Inferior parietal cortex (tissue), 1 donor: ENCODE results near the gene SETD6.

Experiments
- DNase-seq: peaks from one replicate; pipeline ENCODE4 v3.0.0-alpha.2; 2016; ENCODE audit errors: extremely low spot score

Gene SETD6

GRCh38 chr16:58493756-58494431 is 21.4 kb upstream of the SETD6 start:
- no peak for DNase-seq

GRCh38 chr16:58494981-58495520 is 20.3 kb upstream of the SETD6 start:
- DNase-seq, result peak; percentile 97

- DNase-seq, result no peak
Measured at GRCh38 chr16:58495521-58496331, 19.6 kb upstream of the SETD6 start.

GRCh38 chr16:58497468-58497867 is 17.8 kb upstream of the SETD6 start:
- no peak for DNase-seq

- DNase-seq, result no peak
Measured at GRCh38 chr16:58497935-58498334, 17.4 kb upstream of the SETD6 start.

- DNase-seq, result no peak
Measured at GRCh38 chr16:58498341-58499091, 16.8 kb upstream of the SETD6 start.

- no peak for DNase-seq
Measured at GRCh38 chr16:58499092-58499511, 16.2 kb upstream of the SETD6 start.

- DNase-seq, result peak; percentile 87
Measured at GRCh38 chr16:58499615-58500351, 15.5 kb upstream of the SETD6 start, which contains the start of gene NDRG4. Gene NDRG4 (plus strand): TSS chr16:58500143. CDS start chr16:58500249, 106 bp downstream.

- no peak for DNase-seq
Measured at GRCh38 chr16:58500430-58501241, 14.7 kb upstream of the SETD6 start.

GRCh38 chr16:58501242-58502131 is 13.8 kb upstream of the SETD6 start:
- DNase-seq, result peak; percentile 57

GRCh38 chr16:58502217-58502921 is 12.9 kb upstream of the SETD6 start:
- no peak for DNase-seq

- DNase-seq, result no peak
Measured at GRCh38 chr16:58503166-58503862, 12.0 kb upstream of the SETD6 start.

GRCh38 chr16:58503863-58504688 is 11.2 kb upstream of the SETD6 start:
- no peak for DNase-seq

- no peak for DNase-seq
Measured at GRCh38 chr16:58506241-58507194, 8.8 kb upstream of the SETD6 start.

- no peak for DNase-seq
Measured at GRCh38 chr16:58507195-58507962, 7.9 kb upstream of the SETD6 start.
